Panc1 (cell line): ENCODE data around the gene KRT78.

Experiments
- CTCF ChIP-seq: fragments of 450-650 bp; IDR thresholded peaks from 2 replicates; pipeline ENCODE4 v1.5.1; 2017; ENCODE audit warnings: mild to moderate bottlenecking
- REST ChIP-seq, 2 experiments: IDR thresholded peaks; 2 replicates each; pipeline ENCODE4 v1.6.1; 2011 to 2012; ENCODE audit warnings: low read depth in 2 of 2, control low read depth in 1 of 2, low read length in 1 of 2, mild to moderate bottlenecking in 1 of 2, moderate library complexity in 1 of 2; ENCODE audit not compliant: insufficient read depth in 1 of 2
- SIN3A ChIP-seq: IDR thresholded peaks from 2 replicates; pipeline ENCODE4 v1.6.1; 2012; ENCODE audit warnings: low read depth, mild to moderate bottlenecking, low read length, moderate library complexity, borderline replicate concordance; ENCODE audit not compliant: insufficient read depth
- TCF7L2 ChIP-seq: IDR thresholded peaks from 2 replicates; pipeline ENCODE4 v1.6.1; 2011; ENCODE audit warnings: mild to moderate bottlenecking, low read depth, low read length, inconsistent platforms

DNA sequence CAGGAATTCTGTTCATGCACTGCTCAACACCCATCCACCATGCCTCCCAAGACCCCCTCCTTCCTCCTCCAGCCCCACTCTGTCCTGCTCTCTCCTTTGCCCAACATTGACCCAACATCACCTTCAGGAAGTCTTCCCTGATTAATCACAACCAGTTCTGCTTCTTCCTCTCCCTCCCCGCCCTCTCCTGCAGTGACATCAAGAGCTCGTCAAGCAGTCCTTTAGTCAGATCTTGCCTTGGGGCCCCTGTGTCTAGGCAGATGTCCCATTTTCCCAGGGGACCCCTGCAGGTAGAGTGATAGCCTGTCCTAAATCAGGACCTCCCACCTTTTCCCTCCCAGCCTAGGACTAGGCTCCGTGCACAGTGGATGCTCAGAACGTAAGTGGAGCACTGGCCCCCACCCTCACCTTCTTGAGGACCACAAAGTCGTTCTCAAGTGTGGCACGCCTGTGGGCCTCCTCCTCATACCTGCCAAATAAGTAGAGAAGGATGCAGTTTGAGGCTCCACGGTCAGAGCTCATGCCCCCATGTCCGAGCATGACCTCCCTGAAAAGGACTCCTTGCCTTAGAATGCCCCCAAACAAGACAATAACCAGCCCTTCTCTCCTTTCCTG lies 2.3 kb downstream of the KRT78 start:
- TF ChIP-seq REST (IDR thresholded peaks at IDR 0.05; ENCODE audit: insufficient read depth in 1 of 2, low read depth in 2 of 2, low read length in 1 of 2) (no peak), CTCF (no peak), TCF7L2 (no peak), SIN3A (no peak)
